Pons (tissue), 1 donor: ENCODE measurements around the gene MARCHF9.

Source experiments
- DNase-seq: peaks from one replicate; pipeline ENCODE4 v3.0.0-alpha.2; 2016; ENCODE audit warnings: low spot score

Gene MARCHF9

DNA sequence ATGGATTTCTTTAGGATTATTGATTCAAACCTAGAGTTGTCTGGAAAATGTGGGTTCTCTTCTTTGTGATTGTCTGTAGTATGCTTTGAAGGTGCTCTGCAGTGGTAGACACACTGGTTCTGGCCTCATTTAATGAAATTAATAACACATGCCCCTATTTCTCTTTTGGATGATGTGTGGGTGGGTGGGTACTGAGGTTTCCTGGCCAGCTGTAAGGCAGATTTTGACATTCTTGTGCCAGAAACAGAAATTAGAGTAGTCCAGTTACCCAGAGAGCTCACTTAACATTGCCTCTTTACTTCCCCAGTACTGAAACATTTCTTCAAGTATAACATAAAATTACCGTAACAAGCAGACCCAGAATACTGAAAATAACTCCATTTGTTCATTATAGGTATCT is 42.1 kb downstream of the MARCHF9 start:
- DNase-seq: no peak

GRCh38 chr12:57797933-57798332 is 43.0 kb downstream of the MARCHF9 start:
- DNase-seq: no peak

DNA sequence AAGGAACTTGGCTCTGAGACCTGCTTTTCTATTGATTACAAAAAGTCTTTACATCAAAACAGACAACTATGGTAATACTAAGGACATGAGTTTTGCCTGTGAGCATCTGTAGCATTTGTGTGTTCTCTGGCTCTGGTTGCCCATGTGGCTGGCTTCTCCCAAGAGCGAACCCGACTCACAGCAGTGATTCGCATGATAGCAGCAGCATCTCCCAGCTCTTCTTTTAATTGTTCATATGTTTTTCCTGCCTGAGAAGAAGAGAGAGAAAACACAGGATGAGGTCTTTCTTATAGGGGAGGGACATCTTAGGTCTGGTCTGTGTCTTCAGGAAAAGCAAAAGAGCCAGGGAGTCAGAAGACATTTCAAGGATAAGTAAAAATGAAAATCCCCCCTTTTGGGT is 46.1 kb downstream of the MARCHF9 start:
- no peak for DNase-seq

DNA sequence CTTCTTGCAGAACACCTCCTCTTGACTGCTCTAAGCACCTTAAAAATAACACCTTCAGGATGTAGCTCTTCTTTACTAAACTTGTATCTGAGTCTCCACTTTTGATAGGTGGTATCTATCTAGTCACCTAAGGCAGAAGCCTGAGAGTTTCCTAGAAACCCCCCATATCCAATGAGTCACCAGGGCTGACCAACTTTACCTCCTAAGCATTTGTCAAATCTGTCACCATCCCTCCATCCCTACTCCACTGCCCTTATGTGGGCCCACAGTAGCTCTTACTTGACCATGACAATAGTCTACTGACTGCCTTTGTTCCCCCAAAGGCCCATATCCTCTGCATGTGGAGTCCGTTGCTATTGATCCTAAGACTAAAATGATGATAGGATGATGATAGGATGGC is 47.7 kb downstream of the MARCHF9 start:
- DNase-seq: no peak

DNA sequence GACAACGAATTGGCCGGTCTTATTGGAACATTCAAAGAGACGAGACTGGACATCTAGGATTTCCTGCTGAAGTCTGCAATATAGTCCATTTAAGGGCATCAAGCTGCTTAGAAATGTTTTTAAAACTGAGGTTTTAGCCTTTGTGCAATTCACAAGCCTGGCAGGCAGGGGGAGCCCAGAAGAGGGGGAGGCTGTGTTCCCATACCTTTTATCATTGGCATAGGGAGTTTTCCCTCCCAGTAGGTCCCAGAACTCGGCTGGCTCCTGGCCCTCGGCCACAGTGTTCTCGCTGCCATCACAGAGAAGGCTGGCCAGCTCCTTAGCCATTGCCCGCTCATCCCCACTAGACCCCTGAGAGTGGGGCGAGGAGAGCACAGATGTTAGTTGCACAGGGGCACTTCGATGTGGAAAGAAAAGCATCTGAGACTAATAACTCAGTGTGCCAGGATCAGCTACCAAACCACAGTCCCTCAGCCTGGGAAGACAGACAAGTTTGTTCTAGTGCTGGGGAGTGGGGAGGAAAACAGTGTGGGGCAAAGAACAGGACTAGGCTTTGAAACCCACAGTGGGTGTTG is 48.5 kb downstream of the MARCHF9 start:
- no peak for DNase-seq

DNA sequence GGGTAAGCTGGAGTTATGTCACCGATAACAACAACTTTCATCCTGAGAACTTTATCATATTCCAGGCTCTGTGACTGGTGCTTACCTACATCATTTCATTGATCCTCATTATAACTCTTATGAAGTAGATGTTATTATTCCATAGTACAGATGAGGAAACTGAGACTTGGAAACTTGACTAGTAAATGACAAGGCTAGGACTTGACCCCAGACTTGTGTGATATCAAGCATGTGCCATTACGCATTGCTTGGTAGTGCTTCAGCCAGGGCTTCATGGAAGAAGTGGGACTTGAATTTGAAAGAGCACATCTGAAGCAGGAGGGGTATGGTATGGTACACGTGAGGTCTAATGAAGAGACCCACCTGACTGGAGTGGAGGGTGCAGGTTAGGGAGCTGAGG is 51.8 kb downstream of the MARCHF9 start:
- no peak for DNase-seq

GRCh38 chr12:57807285-57807684 is 52.4 kb downstream of the MARCHF9 start:
- no peak for DNase-seq

GRCh38 chr12:57808351-57808750 is 53.4 kb downstream of the MARCHF9 start:
- DNase-seq: no peak

DNA sequence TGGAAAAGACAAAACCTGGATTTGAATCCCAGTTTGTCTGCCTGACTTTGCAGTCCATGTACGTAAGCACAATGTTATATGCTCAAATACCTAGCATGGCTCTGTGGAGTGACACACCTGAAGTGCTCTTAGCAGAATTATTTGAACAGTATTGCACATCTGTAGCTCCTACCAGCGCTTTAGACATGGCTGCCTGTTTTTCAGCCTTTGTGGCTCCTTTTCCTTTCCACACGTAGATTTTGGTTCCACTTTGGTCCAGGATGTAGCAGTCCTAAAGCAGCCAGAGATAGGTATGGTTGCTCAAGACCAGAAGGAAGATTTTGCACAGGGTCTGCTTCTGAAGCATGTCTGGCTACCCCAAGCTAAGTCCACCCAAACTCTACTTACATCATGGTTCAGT is 54.5 kb downstream of the MARCHF9 start:
- DNase-seq: no peak
